HG02571 (cell line): Measurements from ENCODE around the gene GPRC5B.

Source experiments
- ATAC-seq: cut with Tn5 transposase; IDR thresholded peaks from one replicate; pipeline ENCODE4 v1.9.1; 2021; ENCODE audit warnings: mild to moderate bottlenecking, moderate library complexity; ENCODE audit not compliant: unreplicated experiment

The GPRC5B gene

GRCh38 chr16:19898924-19899604 is 14.4 kb upstream of the GPRC5B start:
- ATAC-seq, result no peak

DNA sequence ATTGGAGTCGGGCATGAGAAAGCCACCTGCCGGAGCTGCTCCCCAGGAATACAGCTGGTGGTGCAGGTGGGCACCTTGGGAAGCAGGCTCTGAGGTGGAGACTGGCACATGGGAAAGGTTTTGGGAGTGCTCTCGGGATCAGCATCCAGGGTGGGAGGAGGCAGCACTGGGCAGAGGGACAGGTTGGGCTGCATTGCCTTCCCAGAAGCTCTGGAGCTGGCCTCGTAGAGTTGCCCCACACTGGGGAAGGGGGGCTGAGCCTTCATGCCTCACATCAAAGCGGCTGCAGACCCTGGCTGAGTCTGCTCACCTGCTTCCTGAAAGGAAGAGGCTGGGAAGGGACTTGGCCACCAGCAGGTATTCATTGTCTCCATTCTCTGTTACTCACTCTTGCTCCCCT is 13.5 kb upstream of the GPRC5B start:
- ATAC-seq, result no peak

DNA sequence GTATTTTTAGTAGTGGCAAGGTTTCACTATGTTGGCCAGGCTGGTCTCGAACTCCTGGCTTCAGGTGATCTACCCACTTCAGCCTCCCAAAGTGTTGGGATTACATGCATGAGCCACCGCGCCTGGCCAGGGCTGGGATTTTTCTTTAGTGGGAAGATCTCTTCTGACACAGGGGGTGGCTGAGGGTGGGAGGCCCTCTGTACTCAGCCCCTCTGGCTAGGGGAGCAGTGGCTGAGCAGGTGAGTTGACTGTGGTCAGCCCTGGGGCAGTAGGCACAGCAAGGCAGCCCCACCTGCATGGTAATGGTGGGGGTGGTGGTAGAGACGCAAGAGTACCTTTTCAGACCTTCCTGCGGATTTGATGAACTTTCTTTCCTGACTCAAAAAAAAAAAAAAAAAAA is 12.3 kb upstream of the GPRC5B start:
- ATAC-seq, result no peak

DNA sequence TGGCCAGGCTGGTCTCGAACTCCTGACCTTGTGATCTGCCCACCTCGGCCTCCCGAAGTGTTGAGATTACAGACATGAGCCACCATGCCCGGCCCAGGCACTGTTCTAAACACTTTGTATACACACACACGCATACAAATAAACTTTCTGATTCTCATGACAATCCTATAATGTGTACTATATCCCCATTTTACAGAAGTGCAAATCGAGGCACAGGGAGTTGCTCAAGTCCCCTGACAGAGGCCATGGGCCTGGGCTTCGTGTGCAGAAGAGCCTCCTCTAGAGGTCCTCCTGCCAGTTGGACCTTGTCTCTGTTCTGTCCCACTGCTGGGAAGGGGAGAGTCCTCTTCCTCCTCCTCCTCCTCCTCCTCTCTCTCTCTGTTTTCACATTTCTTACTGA is 9.9 kb upstream of the GPRC5B start:
- ATAC-seq, result no peak

- no peak for ATAC-seq
These were observed 8.3 kb upstream of the GPRC5B start for GRCh38 chr16:19892902-19893301.

- no peak for ATAC-seq
These were observed 6.3 kb upstream of the GPRC5B start for GRCh38 chr16:19890901-19891300.

DNA sequence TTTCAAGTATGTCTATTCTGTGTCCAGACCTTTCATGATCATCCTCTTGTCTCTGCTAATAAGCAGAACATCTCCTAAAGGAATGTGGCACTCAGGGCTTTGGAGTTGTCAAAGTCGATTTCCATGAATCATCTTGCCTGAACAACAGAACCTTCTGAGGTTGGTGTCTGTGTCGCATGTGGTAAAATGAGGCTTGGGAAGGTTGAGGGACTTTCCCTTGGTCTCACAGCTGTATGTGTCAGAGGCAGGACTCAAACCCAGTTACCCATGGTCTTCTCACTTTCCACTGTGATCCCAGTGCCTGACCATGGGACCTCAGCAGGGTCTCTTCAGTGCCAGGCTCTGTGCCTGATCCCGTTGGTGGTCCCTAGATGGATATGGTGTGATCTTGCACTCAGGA is 4.2 kb upstream of the GPRC5B start:
- no peak for ATAC-seq

DNA sequence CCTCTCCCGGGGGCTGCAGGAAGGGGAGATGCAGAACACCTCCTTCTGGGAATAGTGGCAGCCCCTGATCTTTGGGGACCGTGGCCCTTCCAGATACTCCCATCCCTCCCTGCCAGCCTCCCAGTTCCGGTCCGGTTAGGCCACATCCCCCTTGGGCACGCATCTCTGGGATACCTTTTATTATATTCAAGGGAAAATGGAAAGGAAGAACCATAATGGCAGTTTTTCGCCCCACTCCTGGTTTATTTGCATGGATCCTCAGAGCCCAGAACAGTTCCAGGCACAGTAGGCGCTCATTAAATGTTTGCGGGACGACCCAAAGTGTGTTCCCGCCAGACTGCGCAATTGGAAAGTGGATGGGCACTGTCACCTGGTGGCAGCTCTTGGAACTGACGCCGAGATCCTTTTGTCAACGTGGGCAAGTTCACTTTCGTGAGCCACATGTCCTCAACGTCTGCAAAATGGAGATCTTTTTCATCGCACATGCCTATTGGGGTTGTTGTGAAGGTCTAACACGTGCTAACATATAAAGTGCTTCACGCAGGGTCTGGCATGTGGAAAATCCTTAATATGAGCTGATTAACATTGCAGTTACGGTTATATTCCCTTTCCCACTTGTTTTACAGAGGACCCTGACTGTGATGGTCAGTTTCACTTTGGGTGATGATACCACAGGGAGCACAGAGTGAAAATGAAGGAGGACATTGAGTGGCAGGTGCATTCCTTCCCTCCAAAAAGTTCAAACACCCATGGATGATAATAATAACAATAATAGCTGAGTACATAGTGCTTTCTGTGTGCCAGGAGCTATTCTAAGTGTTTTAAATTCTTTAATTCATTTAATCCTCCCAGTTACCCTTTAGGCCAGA is 1.7 kb upstream of the GPRC5B start:
- no peak for ATAC-seq

- ATAC-seq, result no peak
These were observed 914 bp upstream of the GPRC5B start for GRCh38 chr16:19885451-19886072.

DNA sequence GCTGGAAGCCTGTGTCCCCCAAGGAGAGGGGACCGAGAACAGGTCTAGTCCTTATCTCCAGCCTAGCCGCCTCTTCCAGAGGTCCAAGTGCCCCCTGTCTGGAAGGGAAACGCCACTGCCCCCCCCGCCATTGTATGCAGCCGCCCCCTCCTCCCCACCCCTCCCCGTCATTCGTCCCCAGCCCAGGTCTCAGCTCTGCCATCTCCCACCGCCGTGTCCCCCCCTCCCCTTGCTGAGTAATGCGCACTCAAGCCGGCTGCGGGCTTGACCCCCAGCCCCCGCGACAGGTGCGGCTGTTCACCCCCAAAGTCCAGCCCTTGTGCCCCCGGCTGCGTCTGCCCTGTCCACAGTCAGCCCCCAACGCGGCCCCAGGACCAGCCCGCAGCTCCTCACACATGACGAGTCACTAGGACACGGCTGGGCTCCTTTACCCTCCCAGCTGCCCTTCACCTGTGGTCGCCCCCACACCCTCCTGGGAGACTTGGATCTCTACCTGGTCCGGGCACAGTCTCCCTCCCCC is 622 bp downstream of the GPRC5B start:
- ATAC-seq, result no peak

- ATAC-seq, result no peak
These were observed 1.2 kb downstream of the GPRC5B start for GRCh38 chr16:19883296-19883965.

GRCh38 chr16:19882646-19883045 is 2.0 kb downstream of the GPRC5B start:
- ATAC-seq, result no peak

- ATAC-seq, result no peak
These were observed 2.5 kb downstream of the GPRC5B start for GRCh38 chr16:19882186-19882585.

GRCh38 chr16:19881783-19882182 is 2.9 kb downstream of the GPRC5B start:
- ATAC-seq, result no peak

- no peak for ATAC-seq
These were observed 3.6 kb downstream of the GPRC5B start for GRCh38 chr16:19881028-19881427.

DNA sequence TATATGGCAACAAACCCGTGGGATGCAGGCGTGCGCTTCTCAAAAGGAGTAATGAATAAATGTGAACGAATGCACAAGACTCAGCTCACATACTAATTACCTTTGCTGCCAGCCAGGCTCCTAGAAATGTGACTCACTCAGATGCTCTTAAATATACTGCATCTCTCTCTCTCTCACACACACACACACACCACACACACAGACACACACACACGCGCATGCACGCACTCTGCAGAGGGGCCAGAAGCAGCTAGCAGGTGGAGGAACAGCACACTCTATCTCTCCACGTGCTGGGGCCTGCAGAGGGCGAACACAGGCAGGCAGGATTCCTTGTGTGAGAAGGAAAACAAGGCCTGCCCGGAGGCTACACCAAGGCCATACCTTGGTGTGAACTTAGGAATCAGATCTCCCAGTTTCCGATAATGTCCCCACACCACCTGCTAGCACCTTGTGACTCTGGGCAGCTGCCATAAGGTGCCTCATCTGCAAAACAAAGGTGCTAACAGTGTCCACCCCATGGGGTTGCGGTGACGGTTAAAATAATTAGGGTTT is 5.3 kb downstream of the GPRC5B start:
- ATAC-seq, result no peak

- no peak for ATAC-seq
These were observed 5.9 kb downstream of the GPRC5B start for GRCh38 chr16:19878757-19879156.

GRCh38 chr16:19876501-19877059 is 8.1 kb downstream of the GPRC5B start:
- ATAC-seq, result no peak

DNA sequence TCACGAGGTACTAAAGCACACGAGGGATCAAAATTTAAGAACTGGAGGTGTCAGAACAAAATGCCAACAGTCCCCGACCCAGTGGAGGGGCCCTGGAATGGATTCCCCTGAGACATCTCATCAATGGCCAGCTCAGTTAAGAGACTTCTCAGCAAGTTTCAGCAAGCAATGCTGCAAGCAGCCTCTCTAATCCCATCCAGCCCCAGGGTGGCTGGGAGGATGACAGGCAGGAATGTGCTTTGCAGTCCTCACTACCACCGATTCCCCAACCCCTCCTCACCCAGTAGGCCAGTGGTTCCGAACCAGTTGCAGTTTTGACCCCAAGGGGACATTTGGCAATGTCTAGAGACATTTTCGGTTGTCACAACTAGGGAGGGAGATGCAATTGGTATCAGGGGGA is 8.7 kb downstream of the GPRC5B start:
- no peak for ATAC-seq

GRCh38 chr16:19874851-19875546 is 9.6 kb downstream of the GPRC5B start:
- ATAC-seq, result no peak
